Liver (tissue), 3 donors: ENCODE measurements around the gene ZMYND11.

ENCODE experiments used
- ATF3 ChIP-seq: IDR thresholded peaks from 2 replicates; pipeline ENCODE4 v1.6.1; 2016; ENCODE audit warnings: antibody characterized with exemption
- CTCF ChIP-seq: fragments of 150-350 bp; IDR thresholded peaks from 2 replicates; pipeline ENCODE4 v1.5.1; 2017; ENCODE audit warnings: improper control_type of control experiment, low read depth, low read length; ENCODE audit not compliant: missing input control
- EGR1 ChIP-seq, 2 donors: IDR thresholded peaks; 2 replicates each; pipeline ENCODE4 v1.6.1; 2016 to 2018; ENCODE audit warnings: antibody characterized with exemption in 2 of 2, low read depth in 2 of 2
- MAX ChIP-seq: IDR thresholded peaks from 2 replicates; pipeline ENCODE4 v1.6.1; 2016; ENCODE audit warnings: antibody characterized with exemption
- RAD21 ChIP-seq, 2 donors: IDR thresholded peaks; 2 replicates each; pipeline ENCODE4 v1.6.1; 2016; ENCODE audit warnings: antibody characterized with exemption in 2 of 2, mild to moderate bottlenecking in 2 of 2
- REST ChIP-seq: IDR thresholded peaks from 2 replicates; pipeline ENCODE4 v1.6.1; 2016; ENCODE audit warnings: antibody characterized with exemption, mild to moderate bottlenecking
- SP1 ChIP-seq: IDR thresholded peaks from 2 replicates; pipeline ENCODE4 v1.6.1; 2018; ENCODE audit warnings: antibody characterized with exemption, mild to moderate bottlenecking
- TAF1 ChIP-seq: conservative IDR thresholded peaks from 2 replicates; pipeline ENCODE4 v1.6.1; 2016; ENCODE audit warnings: antibody characterized with exemption, mild to moderate bottlenecking
- donor health status: healthy.
- donor health status: healthy.

GRCh38 chr10:251982-252582 is 116.8 kb downstream of the ZMYND11 start:
- TF ChIP-seq RAD21 (IDR thresholded peaks at IDR 0.05) (no peak), EGR1 (IDR thresholded peaks at IDR 0.05; ENCODE audit: low read depth in 2 of 2) (no peak), TAF1 (no peak), CTCF (no peak), ATF3 (no peak), MAX (no peak), REST (no peak), SP1 (no peak)
